HG02610 (cell line): ENCODE data around the gene ART4.
A peak's percentile ranks its signal among the peaks of the same experiment; 100 is the strongest.

Experiments used
- ATAC-seq: cut with Tn5 transposase; IDR thresholded peaks from one replicate; pipeline ENCODE4 v1.9.1; 2021; ENCODE audit warnings: mild to moderate bottlenecking, moderate library complexity; ENCODE audit not compliant: unreplicated experiment

The ART4 gene, protein sequence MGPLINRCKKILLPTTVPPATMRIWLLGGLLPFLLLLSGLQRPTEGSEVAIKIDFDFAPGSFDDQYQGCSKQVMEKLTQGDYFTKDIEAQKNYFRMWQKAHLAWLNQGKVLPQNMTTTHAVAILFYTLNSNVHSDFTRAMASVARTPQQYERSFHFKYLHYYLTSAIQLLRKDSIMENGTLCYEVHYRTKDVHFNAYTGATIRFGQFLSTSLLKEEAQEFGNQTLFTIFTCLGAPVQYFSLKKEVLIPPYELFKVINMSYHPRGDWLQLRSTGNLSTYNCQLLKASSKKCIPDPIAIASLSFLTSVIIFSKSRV

DNA sequence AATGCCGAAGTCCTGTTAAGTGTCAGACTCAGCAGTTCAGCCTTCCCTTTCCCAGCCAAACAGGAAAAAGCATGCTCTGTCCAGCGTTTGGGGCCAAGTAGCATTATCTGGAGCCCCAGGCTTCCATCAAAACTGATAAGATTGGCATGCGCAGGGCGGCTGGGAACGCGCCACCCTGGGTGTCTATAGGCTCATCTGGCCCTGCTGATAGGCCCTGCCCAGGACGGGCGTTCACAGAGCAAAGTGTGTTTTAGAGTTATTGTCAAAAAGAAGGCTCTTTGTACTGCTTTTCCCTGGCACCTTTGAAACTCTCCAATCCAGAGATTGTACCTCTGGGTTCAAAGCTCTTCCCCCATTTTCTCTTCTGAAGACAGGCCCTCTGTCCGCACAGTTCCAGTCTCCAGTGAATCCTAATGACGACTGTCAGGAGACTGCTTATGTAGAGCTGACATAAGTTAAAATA lies at the start of gene ART4:
Gene ART4, minus strand, starts transcription at position 102 of the 463 bp plus-strand sequence. CDS start 413 bp downstream, outside the sequence.
- no peak for ATAC-seq

DNA sequence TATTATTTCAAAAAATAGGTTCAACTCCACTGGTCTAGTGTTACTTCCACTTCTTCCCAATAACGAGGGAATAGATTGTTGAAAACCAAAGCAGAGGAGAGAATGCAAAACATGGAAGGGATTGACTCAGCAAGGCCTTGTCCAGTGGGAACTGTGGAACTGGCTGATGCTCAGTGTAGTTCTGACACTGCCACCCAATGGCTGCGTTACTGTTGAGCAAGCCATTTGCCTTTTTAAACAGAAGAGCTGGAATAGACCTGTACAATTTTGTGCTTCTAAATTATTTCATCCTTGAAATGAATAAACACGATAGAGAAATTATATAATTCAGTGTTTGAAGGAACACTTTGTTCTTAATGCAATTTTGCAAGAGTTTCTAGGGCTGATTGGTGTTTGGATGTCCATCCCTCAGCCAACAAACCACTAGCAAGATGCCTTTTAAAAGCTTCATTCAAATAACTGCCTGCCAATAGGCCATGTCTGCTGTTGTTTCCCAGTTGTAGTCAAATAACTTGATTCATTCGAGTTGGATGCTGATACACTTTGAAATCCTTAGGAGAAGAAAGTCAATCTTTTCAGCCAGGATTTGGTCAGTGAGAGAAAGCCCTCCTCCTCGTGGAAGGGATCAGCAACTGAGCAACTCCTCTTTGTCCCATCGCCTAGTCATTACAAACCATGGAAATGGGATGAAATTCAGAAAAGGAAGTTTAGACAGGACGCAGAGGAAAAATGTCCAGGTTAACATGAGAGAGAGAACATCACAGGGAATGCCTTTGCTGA lies 49.6 kb upstream of the ART4 start:
- ATAC-seq = no peak

DNA sequence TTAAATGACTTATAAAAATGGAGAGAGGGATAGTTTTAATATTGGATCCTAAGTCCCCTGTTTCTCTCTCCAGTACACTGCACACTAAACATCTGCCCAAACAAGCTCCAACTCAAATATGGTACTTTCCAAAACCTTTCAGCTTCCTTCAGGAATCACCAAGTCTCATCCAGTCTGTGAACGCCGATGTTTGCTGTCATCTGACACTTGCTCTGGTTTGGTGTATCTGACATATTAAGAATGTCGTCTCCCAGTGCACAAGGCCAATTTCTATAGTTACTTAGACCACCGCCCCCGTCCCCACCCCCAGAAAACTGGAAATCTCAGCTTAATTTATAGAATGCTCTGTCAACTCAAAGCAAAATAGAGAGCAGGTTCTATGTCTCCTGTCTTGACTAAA lies 47.4 kb upstream of the ART4 start:
- no peak for ATAC-seq

DNA sequence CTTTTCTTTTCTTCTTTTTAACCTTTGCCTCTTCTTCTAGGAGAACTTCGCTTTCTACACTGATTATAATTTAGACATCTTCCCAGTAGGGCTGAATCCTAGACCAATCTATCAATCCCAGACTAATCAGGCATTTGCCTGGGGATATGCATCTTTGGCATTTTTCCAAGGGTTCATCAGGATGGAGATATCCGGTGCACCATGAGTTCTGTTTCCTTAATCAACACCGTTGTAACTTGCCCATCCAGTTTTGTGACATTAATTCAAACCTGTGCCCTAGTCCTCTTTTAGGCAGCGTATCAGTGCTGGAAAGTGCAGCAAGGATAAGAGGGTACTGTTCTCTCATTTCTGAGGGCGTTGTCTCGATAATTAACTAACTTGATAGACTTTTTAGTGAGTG lies 42.9 kb upstream of the ART4 start:
- ATAC-seq = no peak

DNA sequence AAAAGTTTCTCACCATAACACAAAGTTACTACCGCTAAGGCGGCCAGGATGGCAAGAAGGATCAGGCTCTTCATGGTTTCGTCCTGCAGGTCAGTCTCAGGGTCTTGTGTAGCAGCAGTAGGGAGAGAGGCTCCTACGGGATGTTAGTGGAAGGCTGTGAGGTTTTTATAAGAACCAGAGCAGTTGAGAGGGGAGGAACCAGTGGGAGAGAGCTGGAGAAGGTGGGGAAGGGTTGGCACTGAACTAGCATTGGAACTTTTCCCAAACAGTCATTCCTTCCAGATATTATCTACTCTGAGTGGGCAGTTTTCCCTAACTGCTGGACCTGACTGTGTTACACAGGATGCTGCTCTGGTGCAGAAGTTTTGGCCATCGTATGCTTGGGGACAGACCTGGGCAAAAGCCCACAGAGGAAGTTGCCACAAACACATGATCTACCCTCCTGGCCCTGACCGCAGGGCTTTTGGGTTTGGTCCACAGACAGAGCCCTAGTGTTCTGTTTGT lies 42.4 kb upstream of the ART4 start, which contains the start of gene MGP:
Gene MGP, minus strand, starts transcription at position 137 of the 504 bp plus-strand sequence. Its CDS starts 63 bp downstream, at position 74.
- ATAC-seq = no peak

DNA sequence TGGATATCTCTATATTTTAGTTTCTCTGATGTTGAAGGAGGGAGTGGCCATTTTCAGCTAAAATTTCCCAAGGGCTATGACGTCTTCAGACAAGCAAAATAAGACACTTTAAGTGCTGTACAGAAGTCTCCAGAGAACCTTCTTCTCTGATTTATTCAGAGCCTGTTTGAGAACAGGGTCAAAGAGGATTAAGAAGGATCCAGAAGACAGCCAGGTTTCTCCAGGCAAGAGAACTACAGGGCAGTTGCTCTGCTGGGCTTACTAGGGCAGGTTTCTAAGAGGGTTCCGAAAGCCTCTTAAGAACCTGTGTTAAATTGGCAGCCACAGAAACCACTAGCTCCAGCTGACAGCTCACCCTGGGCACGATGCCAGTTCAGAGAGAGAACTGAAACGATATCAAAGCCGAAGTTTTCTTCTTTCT lies 41.1 kb upstream of the ART4 start:
- peak; percentile 95 for ATAC-seq

DNA sequence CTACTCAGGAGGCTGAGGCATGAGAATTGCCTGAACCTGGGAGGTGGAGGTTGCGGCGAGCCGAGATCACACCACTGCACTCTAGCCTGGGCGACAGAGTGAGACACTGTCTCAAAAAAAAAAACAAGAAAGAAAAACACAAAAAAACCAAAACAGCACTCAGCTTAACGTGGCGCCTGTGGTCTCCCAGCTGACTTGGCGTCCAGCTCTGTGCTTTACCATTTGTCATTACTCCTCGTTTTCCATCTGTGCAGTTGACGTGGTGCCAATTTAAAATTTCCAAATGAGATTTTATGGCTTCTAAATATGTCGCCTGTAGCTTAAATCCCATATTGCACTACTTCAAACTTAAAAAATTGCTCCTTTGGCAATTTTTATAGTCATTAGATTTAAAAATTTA lies 40.4 kb upstream of the ART4 start:
- ATAC-seq = no peak

DNA sequence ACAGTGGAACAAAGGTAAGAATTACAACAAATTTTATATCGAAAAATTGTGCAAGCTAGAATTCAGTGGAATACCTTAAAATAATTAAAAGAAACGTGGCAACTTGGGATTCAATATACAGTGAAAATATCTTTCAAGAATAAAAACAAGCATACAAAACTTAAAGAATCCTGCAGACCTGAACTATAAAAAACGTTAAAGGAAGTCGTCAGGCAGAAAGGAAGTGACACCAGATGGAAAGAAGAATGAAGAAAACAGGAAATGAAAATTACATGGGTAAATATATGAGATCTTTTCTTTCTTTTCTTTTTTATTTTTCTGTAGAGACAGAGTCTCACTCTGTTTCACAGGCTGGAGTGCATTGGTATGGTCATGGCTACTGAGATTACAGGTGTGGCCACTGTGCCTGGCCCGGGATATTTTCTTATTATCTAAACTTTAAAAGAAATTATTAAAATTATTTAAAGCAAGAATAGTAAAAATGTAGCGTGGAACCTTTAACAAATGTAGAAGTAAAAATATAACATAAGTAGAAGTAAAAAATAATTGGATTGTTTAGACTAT lies 37.6 kb upstream of the ART4 start:
- ATAC-seq = no peak

DNA sequence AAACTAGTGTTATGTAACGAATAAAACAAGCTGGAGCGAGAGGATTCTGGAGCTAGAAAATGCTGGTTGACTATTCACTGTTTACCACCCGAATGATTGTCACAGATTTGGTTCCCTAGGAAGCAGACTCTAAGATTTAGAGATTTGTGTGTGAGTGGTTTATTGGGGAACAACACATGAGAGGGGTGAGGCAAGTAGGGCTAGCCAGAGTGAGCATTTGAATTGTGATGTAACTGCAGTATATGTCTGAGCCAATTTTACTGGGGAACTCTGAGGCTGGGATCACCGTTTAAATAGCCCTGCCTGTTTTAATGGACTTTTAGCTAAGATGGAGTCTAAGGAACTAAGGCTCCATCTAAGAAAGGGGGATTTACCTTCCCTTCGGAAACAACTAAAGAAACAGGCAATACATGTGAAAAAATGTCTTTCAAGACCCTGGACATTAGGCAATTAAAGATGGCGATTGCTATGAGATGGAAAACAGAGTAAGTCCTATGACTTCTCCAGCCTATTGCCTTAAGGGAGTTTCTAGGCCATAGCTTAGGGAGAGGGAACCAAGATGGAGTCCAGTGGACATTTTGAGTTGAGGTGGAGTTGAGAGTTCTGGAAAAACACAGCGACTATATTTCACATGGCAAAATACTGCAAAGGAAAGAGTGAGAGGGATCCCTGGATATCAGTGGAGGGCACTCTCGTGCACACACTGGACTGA lies 36.1 kb upstream of the ART4 start:
- ATAC-seq = no peak

DNA sequence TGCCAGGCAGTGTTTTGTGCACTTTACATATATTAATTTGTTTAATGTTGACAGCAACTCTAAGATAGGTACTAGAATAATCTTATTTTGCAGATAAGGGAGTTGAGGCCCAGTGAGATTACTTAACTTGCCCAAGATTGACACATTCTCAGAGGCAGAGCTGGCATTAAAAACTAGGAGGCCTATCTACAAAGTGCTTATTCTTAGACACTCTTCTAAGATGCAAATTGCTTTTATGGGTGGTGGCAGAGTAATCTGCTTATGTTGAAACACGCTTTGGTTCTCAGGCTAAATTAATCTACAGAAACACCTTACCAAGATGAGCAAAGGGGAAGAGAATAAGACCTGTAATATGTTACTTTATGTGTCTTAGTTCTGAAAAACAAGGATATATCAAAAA lies 35.2 kb upstream of the ART4 start:
- no peak for ATAC-seq

DNA sequence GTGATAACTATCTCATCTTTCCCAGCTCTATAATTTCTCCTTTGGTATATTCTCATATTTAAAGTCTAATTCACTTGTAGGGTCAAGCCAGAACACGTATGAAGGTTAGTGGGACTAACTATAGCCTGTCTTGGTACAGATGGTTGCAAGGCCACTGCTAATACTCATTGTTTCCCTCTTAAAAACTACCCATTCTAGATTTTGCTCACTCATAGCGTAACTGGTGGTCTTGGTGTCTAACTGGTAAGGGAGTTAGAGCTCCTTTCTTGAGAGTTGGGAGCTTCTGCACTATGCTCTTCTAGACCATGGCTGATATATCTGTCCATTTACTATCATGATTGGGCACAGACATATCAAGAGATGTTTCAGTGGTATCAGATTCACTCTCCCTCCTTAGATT lies 33.5 kb upstream of the ART4 start:
- ATAC-seq = no peak

DNA sequence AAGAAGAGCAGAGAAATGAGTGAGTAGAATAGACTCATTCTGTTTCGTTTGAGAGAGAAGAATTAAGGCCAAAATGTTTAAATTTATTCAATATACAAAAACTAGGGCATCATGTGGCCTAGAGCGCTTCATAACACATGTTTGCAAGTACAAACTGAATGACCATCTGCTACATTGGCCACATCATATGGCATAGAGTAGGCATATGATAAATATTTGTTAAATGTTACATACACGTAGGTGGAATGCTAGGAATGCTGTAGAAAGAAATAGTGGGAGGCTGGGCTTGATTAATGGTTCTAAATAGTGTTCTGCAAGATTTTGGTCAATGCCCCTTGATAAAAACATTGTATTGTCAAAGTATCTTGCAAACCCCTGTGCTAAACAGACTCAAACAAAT lies 31.6 kb upstream of the ART4 start:
- ATAC-seq = no peak

DNA sequence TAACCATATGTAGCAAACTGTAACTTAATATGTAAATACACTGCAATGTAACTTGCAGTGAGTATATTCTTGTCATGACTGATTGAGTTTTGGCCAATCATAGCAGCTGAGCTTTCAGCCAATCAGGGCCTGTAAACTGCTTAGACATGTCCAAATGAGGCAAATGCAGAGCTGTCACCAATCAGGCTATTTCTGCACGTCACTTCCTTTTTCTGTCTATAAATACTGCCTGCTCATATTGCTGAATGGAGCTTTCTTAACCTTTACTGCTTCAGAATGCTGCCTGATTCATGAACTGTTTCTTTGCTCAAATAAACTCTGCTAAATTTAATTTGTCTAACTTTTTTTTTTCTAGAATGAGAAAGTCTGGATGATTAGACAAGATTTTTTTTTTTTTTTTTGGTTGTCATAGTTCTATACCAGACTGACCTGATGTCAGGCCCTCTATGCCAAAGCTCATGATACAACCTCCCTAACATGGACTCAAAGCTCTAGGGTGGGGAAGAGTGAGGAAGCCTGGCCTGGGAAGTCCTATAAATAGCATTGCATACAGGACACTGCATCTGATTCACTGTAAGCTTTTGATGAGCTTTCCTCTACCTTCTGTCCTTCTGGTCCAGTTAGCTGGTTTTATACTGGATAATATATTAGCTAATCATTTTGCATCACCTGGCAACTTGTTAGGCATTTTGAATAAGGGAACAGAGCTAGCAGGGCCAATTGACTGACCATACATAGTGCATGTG lies 30.3 kb upstream of the ART4 start:
- ATAC-seq = no peak

DNA sequence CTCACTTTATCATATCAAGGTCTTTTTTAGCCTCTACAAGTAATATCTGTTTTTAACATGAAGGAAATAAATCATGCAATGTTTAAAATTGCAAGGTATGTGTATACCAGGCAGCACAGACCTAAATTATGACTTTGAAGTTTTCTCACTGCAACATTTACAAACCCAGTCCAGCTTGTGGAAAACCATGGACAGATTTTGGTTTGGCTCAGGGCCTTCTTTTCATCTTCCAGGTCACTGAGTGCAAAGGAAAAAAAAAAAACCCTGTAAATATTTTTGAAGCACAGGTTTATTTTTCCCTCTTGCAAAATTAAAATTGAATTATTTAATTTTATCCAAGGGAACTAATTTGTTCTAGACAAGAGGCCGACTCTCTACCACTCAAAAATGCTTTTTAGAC lies 28.6 kb upstream of the ART4 start:
- ATAC-seq = no peak

DNA sequence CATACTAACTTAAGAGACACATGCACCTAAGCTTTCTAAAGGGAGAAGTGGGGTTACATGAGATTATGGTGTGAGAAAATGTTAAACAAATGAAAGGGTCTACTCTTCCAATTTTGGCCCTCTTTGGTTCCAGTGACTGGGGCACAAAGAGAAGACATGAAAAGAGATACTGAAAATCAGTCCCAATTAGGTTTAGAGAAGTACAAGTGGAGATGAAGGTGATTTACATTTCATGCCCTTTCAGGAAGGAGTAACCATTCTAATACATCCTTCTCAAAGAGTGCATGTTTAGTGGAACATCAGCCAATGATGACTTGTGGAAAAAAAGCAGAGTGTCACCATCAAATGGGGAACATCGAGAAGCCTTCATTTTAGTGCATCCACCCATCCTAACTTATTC lies 27.9 kb upstream of the ART4 start:
- ATAC-seq = no peak

DNA sequence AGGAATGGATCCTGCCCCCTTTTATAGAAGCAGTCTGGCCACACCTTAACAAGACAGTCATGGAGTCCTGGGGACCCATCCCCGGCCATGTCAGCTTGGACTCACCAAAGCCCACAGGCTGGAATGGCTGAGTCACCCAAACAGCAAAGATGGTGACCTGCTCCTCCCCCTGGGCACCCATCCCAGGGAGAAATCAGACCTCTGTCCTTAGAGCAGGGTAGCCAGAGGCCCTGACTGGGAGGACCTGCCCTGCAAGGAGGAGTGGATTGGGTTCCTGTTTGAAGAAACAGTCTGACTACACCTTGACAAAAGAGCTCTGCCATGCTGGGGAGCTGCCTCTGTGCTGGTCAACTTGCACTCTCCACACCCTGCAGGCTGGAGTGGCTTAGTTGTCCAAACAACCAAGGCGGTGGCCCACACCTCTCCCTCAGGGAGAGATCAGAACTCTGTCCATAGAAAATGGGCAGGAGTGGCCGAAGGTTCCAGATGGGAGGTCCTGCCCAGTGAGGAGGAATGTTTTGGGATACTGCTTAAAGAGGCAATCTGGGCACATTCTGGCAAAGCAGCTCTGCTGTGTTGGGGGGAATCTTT lies 25.7 kb upstream of the ART4 start:
- ATAC-seq = no peak

DNA sequence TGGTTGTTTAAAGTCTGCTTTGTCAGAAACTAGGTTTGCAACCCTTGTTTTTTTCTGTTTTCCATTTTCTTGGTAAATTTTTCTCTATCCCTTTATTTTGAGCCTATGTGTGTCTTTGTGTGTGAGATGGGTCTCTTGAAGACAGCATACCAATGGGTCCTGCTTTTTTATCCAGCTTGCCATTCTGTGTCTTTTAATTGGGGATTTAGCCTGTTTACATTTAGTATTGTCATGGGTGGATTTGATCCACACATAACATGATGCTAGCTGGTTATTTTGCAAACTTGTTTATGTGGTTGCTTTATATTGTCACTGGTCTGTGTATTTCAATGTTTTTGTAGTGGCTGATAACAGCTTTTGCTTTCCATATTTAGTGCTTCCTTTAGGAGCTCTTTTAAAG lies 17.2 kb upstream of the ART4 start:
- ATAC-seq = no peak

DNA sequence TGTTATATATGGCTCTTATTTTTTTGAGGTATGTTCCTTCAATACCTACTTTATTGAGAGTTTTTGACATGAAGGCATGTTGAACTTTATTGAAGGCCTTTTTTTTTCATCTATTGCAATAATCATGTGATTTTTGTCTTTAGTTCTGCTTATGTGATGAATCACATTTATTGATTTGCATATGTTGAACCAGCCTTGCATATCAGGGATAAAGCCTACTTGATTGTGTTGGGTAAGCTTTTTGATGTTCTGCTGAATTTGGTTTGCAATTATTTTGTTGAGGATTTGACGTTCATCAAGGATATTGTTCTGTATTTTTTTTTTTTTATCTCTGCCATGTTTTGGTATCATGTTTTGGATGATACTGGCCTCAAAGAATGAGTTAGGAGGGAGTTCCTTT lies 15.2 kb upstream of the ART4 start:
- no peak for ATAC-seq

DNA sequence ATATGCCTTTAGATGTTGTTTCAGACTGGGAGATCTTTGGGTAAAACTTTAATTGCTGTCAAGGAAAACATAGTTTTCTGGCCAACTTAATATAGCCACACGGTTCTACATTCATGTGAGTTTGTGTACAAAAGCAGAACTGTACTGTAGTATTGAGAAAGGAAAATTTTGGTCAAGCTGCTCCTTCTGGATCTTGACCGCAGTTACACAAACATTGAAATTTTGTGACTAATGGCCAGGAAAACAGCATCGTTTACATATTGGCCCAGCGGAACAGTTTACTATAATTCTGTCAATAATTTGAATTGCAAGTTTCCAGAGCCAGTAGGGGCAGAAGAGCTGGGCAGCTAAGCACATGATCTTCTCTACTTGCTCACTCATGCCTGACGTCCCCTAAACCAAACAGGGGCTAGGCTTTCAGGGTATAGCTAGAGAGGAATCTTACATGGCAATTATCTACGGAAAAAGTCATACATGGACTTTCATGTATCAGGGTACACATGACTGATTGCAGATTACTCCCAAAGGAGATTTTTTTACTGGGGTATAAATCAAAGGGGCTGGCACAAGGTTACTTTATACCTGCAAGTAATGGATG lies 11.4 kb upstream of the ART4 start:
- no peak for ATAC-seq

DNA sequence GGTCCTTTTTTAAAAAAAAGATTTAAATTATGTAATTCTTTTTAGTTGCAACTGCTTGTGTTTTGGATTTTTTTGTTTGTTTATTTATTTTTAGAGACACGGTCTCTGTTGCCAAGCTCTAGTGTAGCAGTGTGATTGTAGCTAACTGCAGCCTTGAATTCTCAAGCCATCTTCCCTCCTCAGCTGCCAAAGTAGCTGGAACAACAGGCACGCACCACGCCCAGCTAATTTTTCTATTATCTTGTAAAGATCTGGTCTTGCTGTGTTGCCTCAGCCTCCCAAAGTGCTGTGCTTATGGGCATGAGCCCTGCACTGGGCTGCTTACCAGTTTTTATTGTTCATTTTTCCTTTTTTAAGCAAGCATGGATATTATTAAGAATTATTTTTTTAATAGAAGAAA lies 10.6 kb upstream of the ART4 start:
- ATAC-seq = no peak
